HG02885 (cell line): ENCODE results near the gene WDR49.

Source experiments
- ATAC-seq: cut with Tn5 transposase; IDR thresholded peaks from one replicate; pipeline ENCODE4 v1.9.1; 2021; ENCODE audit warnings: mild to moderate bottlenecking; ENCODE audit not compliant: unreplicated experiment, poor library complexity

The WDR49 gene

DNA sequence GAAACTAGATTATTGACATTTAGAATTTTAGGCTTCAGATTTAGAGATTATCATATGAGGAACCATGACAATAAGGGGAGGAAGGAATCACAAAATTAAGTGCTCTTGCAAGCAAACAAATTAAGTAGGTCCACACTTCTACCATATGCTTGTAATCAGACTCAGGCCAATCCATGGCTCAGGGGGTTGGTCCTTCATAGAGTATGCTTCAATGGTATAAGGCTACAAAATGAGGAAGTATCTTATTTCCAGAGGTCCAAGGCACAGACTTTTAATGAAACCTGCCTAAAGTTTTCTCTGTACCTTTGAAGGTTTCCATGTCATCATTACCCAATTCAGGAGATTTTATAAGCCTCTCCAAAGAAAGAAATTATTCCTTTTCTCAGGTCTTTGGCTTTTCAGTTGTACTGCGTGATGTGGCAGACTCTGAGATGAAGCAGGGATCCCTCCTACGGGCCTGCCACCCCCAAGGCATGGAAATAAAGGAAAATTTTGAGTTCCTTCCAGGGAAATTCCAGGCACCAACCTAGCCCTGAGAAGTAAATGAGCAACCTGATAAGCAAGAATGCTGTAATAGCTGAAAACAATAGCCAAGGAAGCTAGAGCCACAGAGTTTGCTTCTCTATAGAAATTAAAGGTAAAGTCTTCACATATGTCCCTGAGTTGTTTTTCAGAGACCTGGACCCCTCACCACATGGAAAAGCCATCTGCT is 216.2 kb downstream of the WDR49 start:
- ATAC-seq: no peak
